GM12878 (cell line): ENCODE results near the gene POC5.

ENCODE experiments used
- CEBPZ ChIP-seq: fragments of 150-350 bp; IDR thresholded peaks from 2 replicates; pipeline ENCODE4 v1.6.1; 2016; ENCODE audit warnings: low read depth, low read length
- CREM ChIP-seq: IDR thresholded peaks from 2 replicates; pipeline ENCODE4 v1.6.1; 2014; ENCODE audit warnings: antibody characterized with exemption, low read depth
- CTCF ChIP-seq, 3 experiments: IDR thresholded peaks in 2 of 3; conservative IDR thresholded peaks in 1 of 3; 2 replicates each; pipeline ENCODE4 v1.5.1; 2011; ENCODE audit warnings: low read depth in 3 of 3, low read length in 3 of 3, mild to moderate bottlenecking in 3 of 3, control low read depth in 2 of 3, moderate library complexity in 2 of 3, inconsistent platforms in 1 of 3, mixed read lengths in 1 of 3; ENCODE audit not compliant: control insufficient read depth in 2 of 3, insufficient read depth in 1 of 3; ENCODE audit errors: extremely low read depth in 1 of 3
- EP300 ChIP-seq, 2 experiments: fragments of 150-350 bp in 1 of 2; IDR thresholded peaks; 2 replicates each; pipeline ENCODE4 v1.6.1; 2011 to 2012; ENCODE audit warnings: low read depth in 2 of 2, low read length in 2 of 2, borderline replicate concordance in 1 of 2, improper control_type of control experiment in 1 of 2, inconsistent platforms in 1 of 2; ENCODE audit not compliant: control insufficient read depth in 1 of 2
- EZH2 ChIP-seq: IDR thresholded peaks from 2 replicates; pipeline ENCODE4 v1.6.1; 2012; ENCODE audit warnings: low read depth, mild to moderate bottlenecking, control low read depth, inconsistent platforms, low read length, borderline replicate concordance; ENCODE audit not compliant: control insufficient read depth
- MEF2A ChIP-seq: IDR thresholded peaks from 2 replicates; pipeline ENCODE4 v1.6.1; 2011; ENCODE audit warnings: low read depth, mild to moderate bottlenecking, low read length, moderate library complexity; ENCODE audit not compliant: insufficient read depth
- MYC ChIP-seq: IDR thresholded peaks from 2 replicates; pipeline ENCODE4 v1.6.1; 2011; ENCODE audit warnings: mild to moderate bottlenecking, low read length, moderate library complexity, inconsistent platforms; ENCODE audit not compliant: insufficient read depth, insufficient replicate concordance, insufficient read length, severe bottlenecking
- SP1 ChIP-seq: IDR thresholded peaks from one replicate; pipeline ENCODE4 v1.6.1; 2011; ENCODE audit warnings: low read depth, low read length
- SUZ12 ChIP-seq: fragments of 200-600 bp; sonication (generic); IDR thresholded peaks from one replicate; pipeline ENCODE4 v1.6.1; 2018; ENCODE audit warnings: antibody characterized with exemption, mild to moderate bottlenecking; ENCODE audit not compliant: unreplicated experiment

- TF ChIP-seq SUZ12 = no peak
- no peak for TF ChIP-seq SP1
- TF ChIP-seq CEBPZ = no peak
- no peak for TF ChIP-seq CTCF (IDR thresholded peaks at IDR 0.05 in 2 of 3, conservative IDR thresholded peaks at IDR 0.05 in 1 of 3; ENCODE audit: control insufficient read depth in 2 of 3, extremely low read depth in 1 of 3, insufficient read depth in 1 of 3, low read depth in 3 of 3, low read length in 3 of 3)
- no peak for TF ChIP-seq MYC
- no peak for TF ChIP-seq CREM
- no peak for TF ChIP-seq EZH2
- TF ChIP-seq MEF2A = no peak
- no peak for TF ChIP-seq EP300 (IDR thresholded peaks at IDR 0.05; ENCODE audit: borderline replicate concordance in 1 of 2, control insufficient read depth in 1 of 2, low read depth in 2 of 2, low read length in 2 of 2)
Observed at GRCh38 chr5:75626959-75627358, 90.3 kb downstream of the POC5 start.
